Neuronal stem cell (in vitro differentiated cells): ENCODE results near the gene ICAM2.
A peak's percentile ranks its signal among the peaks of the same experiment; 100 is the strongest.

Experiments used
- DNase-seq: peaks from one replicate; pipeline ENCODE4 v3.0.0-alpha.2; 2013; ENCODE audit warnings: low spot score
- H2AFZ ChIP-seq: one replicate; pipeline ENCODE4 v1.6.1; 2013; ENCODE audit warnings: mild to moderate bottlenecking, low read length, inconsistent platforms
- H2AK5ac ChIP-seq: 2 replicates; pipeline ENCODE4 v1.6.1; 2013; ENCODE audit warnings: low read depth, mild to moderate bottlenecking, inconsistent platforms, low read length, moderate library complexity, mixed read lengths
- H2BK120ac ChIP-seq: 2 replicates; pipeline ENCODE4 v1.6.1; 2013; ENCODE audit warnings: low read depth, mild to moderate bottlenecking, inconsistent platforms, low read length, moderate library complexity, mixed read lengths
- H2BK12ac ChIP-seq: one replicate; pipeline ENCODE4 v1.6.1; 2013; ENCODE audit warnings: low read length, inconsistent platforms
- H2BK15ac ChIP-seq: 2 replicates; pipeline ENCODE4 v1.6.1; 2013; ENCODE audit warnings: mild to moderate bottlenecking, low read length, inconsistent platforms, mixed read lengths
- H2BK5ac ChIP-seq: one replicate; pipeline ENCODE4 v1.6.1; 2013; ENCODE audit warnings: inconsistent platforms, mild to moderate bottlenecking, low read length, moderate library complexity
- H3K14ac ChIP-seq: one replicate; pipeline ENCODE4 v1.6.1; 2013; ENCODE audit warnings: low read length, inconsistent platforms
- H3K18ac ChIP-seq: 2 replicates; pipeline ENCODE4 v1.6.1; 2013; ENCODE audit warnings: low read length, inconsistent platforms
- H3K23ac ChIP-seq: 2 replicates; pipeline ENCODE4 v1.6.1; 2013; ENCODE audit warnings: low read depth, mild to moderate bottlenecking, mixed read lengths, low read length, inconsistent platforms; ENCODE audit not compliant: poor library complexity
- H3K27ac ChIP-seq: replicated peaks from 3 replicates; pipeline ENCODE4 v1.5.1; 2013; ENCODE audit warnings: low read length, inconsistent platforms
- H3K27me3 ChIP-seq, 3 experiments: 2 replicates each; pipeline ENCODE4 v1.6.1; 2013; ENCODE audit warnings: low read length in 3 of 3, mild to moderate bottlenecking in 2 of 3, inconsistent platforms in 1 of 3, low read depth in 1 of 3, mixed read lengths in 1 of 3, moderate library complexity in 1 of 3; ENCODE audit not compliant: control insufficient read depth in 3 of 3, insufficient read depth in 3 of 3
- H3K36me3 ChIP-seq, 2 donors: replicated peaks in 1 of 2; 2 replicates each; pipeline ENCODE4 v1.6.1; 2013; ENCODE audit warnings: low read length in 2 of 2; ENCODE audit not compliant: control insufficient read depth in 2 of 2, insufficient read depth in 2 of 2
- H3K4ac ChIP-seq: 2 replicates; pipeline ENCODE4 v1.6.1; 2013; ENCODE audit warnings: inconsistent platforms, mild to moderate bottlenecking, low read length, moderate library complexity
- H3K4me1 ChIP-seq, 2 donors: 1 replicate in 1 of 2; 2 replicates in 1 of 2; pipeline ENCODE4 v1.6.1; 2013; ENCODE audit warnings: low read length in 2 of 2, low read depth in 1 of 2; ENCODE audit not compliant: control insufficient read depth in 2 of 2, insufficient read depth in 1 of 2
- H3K4me2 ChIP-seq: one replicate; pipeline ENCODE4 v1.6.1; 2013; ENCODE audit warnings: mild to moderate bottlenecking, low read length, inconsistent platforms; ENCODE audit not compliant: insufficient read depth, poor library complexity, severe bottlenecking
- H3K4me3 ChIP-seq, 2 donors: 2 replicates each; pipeline ENCODE4 v1.5.1; 2013; ENCODE audit warnings: low read length in 2 of 2, mild to moderate bottlenecking in 2 of 2, inconsistent platforms in 1 of 2, moderate library complexity in 1 of 2
- H3K79me1 ChIP-seq: one replicate; pipeline ENCODE4 v1.6.1; 2013; ENCODE audit warnings: low read depth, mild to moderate bottlenecking, inconsistent platforms, low read length, moderate library complexity
- H3K9ac ChIP-seq: one replicate; pipeline ENCODE4 v1.6.1; 2013; ENCODE audit warnings: mild to moderate bottlenecking, low read depth, low read length, inconsistent platforms; ENCODE audit not compliant: poor library complexity
- H3K9me3 ChIP-seq, 2 donors: replicated peaks in 1 of 2; 2 replicates each; pipeline versions ENCODE3 to v1.6.1; 2013; ENCODE audit warnings: low read length in 2 of 2, mild to moderate bottlenecking in 2 of 2, inconsistent platforms in 1 of 2, low read depth in 1 of 2, mixed read lengths in 1 of 2, moderate library complexity in 1 of 2; ENCODE audit not compliant: control insufficient read depth in 2 of 2, insufficient read depth in 1 of 2
- H4K8ac ChIP-seq: one replicate; pipeline ENCODE4 v1.6.1; 2013; ENCODE audit warnings: low read depth, mild to moderate bottlenecking, inconsistent platforms, low read length, moderate library complexity
- H4K91ac ChIP-seq: one replicate; pipeline ENCODE4 v1.6.1; 2013; ENCODE audit warnings: low read length, low read depth, mild to moderate bottlenecking, inconsistent platforms; ENCODE audit not compliant: poor library complexity
- WGBS, 2 donors: extraction: QIAGEN DNeasy Blood & Tissue Kit; methylation state at CpG; one replicate each; pipeline ENCODE4 v1.1.7; 2013; ENCODE audit warnings: missing lambda C conversion rate in 2 of 2, mixed read lengths in 1 of 2; ENCODE audit not compliant: insufficient read length in 2 of 2, insufficient replicate concordance in 1 of 2; ENCODE audit errors: extremely low coverage in 2 of 2; 5-methylcytosine and 5-hydroxymethylcytosine counted together

ICAM2 gene

DNA sequence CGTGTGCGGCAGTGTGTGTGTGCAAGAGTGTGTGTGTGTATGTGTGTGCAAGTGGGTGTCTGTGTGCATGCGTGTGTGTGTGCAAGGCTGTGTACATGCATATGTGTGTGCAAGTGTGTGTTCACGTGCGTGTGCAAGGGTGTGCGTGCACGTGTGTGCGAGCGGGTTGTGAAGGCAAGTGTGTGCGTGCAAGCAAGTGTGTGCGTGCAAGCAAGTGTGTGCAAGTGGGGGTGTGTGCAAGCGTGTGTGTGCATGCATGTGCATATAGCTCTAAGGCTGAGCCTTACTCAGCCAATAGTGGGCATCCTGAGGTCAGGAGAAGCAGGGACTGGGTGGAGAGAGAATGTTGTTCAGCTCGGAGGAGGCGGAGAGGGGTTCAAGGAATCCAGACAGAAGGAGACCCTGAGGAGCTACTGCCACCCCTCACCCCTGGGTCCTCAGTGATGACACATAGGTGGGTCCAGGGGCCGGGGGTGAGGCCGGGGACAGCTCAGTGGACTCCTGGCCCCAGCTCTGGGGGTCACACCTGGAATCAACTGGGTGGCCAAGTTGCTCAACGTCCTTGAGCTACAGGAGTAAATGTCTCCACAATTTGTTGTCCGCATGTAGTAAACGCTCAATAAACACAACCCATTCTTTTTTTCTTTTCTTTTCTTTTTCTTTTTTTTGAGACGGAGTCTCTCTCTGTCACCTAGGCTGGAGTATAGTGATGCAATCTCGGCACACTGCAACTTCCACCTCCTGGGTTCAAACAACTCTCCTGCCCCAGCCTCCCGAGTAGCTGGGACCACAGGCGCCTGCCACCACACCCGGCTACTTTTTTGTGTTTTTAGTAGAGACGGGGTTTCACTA is 20.5 kb downstream of the ICAM2 start:
- Histone ChIP-seq H4K91ac (no peak overlapping the region), H3K36me3 (no peaks in the 10 kb centered on the region), H3K9ac (peak overlapping the region; percentile 66), H2BK15ac (no peak overlapping the region), H3K4me3 (peak overlapping the region in 1 of 2 donors; percentile 32), H2BK5ac (no peak overlapping the region), H3K9me3 (peaks cover 0 to 2% of the 10 kb centered on the region in 2 donors), H2BK120ac (no peak overlapping the region), H2AFZ (no peak overlapping the region), H2BK12ac (peak overlapping the region; percentile 14), H3K27ac (no peak overlapping the region), H3K27me3 (peaks cover 0 to 25% (median 21%) of the 10 kb centered on the region in 3 experiments), H3K4me1 (peaks cover 0 to 6% of the 10 kb centered on the region in 2 donors), H2AK5ac (no peak overlapping the region), H3K23ac (peak overlapping the region; percentile 81), H3K4ac (no peak overlapping the region), H4K8ac (peak overlapping the region; percentile 87), H3K14ac (no peak overlapping the region), H3K79me1 (no peaks in the 10 kb centered on the region), H3K18ac (peak overlapping the region; percentile 15), H3K4me2 (no peak overlapping the region)
- DNase-seq: no peak
- no CpG with 5 or more reads among the region's 25 CpGs for WGBS, 2 donors

- peak overlapping the region; percentile 94 for H2AK5ac ChIP-seq
- H4K8ac ChIP-seq: peak overlapping the region; percentile 87
- H3K27ac ChIP-seq: no peak overlapping the region
- peak overlapping the region; percentile 67 to 88 for H3K4me3 ChIP-seq
- H2BK15ac ChIP-seq: no peak overlapping the region
- H2AFZ ChIP-seq: peak overlapping the region; percentile 99
- H3K79me1 ChIP-seq: no peaks in the 10 kb centered on the region
- WGBS, 2 donors: no CpG with 5 or more reads among the region's 33 CpGs
- no peak overlapping the region for H3K14ac ChIP-seq
- H3K18ac ChIP-seq: peak overlapping the region; percentile 92
- peak overlapping the region; percentile 75 for H2BK5ac ChIP-seq
- DNase-seq: no peak
- no peak overlapping the region for H2BK12ac ChIP-seq
- H3K9ac ChIP-seq: peak overlapping the region; percentile 84
- H3K4ac ChIP-seq: no peak overlapping the region
- peak overlapping the region; percentile 86 for H3K4me2 ChIP-seq
- H3K9me3 ChIP-seq: peaks cover 0 to 2% of the 10 kb centered on the region in 2 donors
- H3K23ac ChIP-seq: peak overlapping the region; percentile 81
- no peak overlapping the region for H2BK120ac ChIP-seq
- peaks cover 0 to 26% (median 21%) of the 10 kb centered on the region in 3 experiments for H3K27me3 ChIP-seq
- no peaks in the 10 kb centered on the region for H3K36me3 ChIP-seq
- H3K4me1 ChIP-seq: peaks cover 0 to 6% of the 10 kb centered on the region in 2 donors
- no peak overlapping the region for H4K91ac ChIP-seq
Observed at GRCh38 chr17:63998721-63999679, 21.4 kb downstream of the ICAM2 start.

DNA sequence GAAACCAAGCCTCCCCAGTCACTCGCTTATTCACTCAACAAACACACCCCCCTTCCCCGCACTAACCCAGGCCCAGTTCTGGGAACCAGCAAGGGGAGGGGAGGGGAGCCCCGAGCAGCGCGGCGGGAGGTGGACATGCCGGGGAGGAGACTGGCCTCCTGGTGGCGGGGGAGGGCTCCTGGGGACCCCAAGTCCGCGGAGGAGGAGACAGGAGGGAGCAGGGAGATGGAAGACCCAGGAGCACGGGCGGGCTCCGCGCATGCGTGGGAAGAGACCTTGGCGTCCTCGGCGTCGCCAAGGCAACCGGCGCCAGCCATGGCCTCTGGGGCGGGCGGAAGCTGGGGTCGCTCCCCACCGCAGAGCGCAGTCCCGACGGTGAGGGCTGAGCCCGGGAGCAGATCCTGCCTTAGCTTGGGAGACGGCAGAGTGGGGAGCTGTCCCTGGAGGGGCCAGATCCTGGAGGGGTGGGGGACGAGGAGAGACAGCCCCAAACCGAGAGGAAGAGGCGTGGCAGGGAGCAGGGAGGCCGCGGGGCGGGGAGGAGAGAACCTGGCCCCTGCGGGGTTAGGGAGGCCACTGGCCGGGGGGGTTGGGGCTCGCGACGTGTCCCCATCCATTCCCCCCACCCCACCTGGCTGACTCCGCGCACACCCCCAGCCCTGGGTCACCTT is 22.2 kb downstream of the ICAM2 start, which contains the start of gene PRR29:
PRR29 (plus strand) TSS at position 302 of the 671 bp plus-strand sequence; CDS start at position 316, 14 bp downstream.
- peak within 1 kb of the TSS; percentile 86 for H3K4me2 ChIP-seq
- peak within 1 kb of the TSS; percentile 92 for H3K18ac ChIP-seq
- H3K36me3 ChIP-seq: no peaks in the 10 kb centered on the region
- DNase-seq: peak; percentile 79
- H2BK12ac ChIP-seq: no peak within 1 kb of the TSS
- peaks cover 0 to 26% (median 21%) of the 10 kb centered on the region in 3 experiments for H3K27me3 ChIP-seq
- no peak within 1 kb of the TSS for H3K14ac ChIP-seq
- peak within 1 kb of the TSS; percentile 99 for H2AFZ ChIP-seq
- no peak within 1 kb of the TSS for H4K8ac ChIP-seq
- H3K4ac ChIP-seq: no peak within 1 kb of the TSS
- peak within 1 kb of the TSS; percentile 67 to 88 for H3K4me3 ChIP-seq
- no peaks in the 10 kb centered on the region for H3K79me1 ChIP-seq
- H3K4me1 ChIP-seq: peaks cover 0 to 6% of the 10 kb centered on the region in 2 donors
- peak within 1 kb of the TSS; percentile 73 for H3K23ac ChIP-seq
- H3K27ac ChIP-seq: no peak within 1 kb of the TSS
- H2AK5ac ChIP-seq: peak within 1 kb of the TSS; percentile 94
- no peak within 1 kb of the TSS for H4K91ac ChIP-seq
- peak within 1 kb of the TSS; percentile 84 for H3K9ac ChIP-seq
- no peak within 1 kb of the TSS for H2BK120ac ChIP-seq
- peaks cover 0 to 2% of the 10 kb centered on the region in 2 donors for H3K9me3 ChIP-seq
- peak within 1 kb of the TSS; percentile 75 for H2BK5ac ChIP-seq
- no CpG with 5 or more reads among the region's 43 CpGs for WGBS, 2 donors
- H2BK15ac ChIP-seq: no peak within 1 kb of the TSS
